Testis (tissue), 2 donors: ENCODE data around the gene ZCCHC14.

Experiments used
- CTCF ChIP-seq, 3 experiments: fragments of 450-650 bp in 2 of 3; fragments of 200-600 bp in 1 of 3; sonication (generic) in 1 of 3; IDR thresholded peaks; one replicate each; pipeline ENCODE4 v1.5.1; 2016 to 2019; ENCODE audit warnings: antibody characterized with exemption in 3 of 3, mild to moderate bottlenecking in 2 of 3, moderate library complexity in 1 of 3
- POLR2A ChIP-seq: fragments of 450-650 bp; IDR thresholded peaks from one replicate; pipeline ENCODE4 v1.6.1; 2017; ENCODE audit warnings: antibody characterized with exemption, mild to moderate bottlenecking, moderate library complexity

- no peak for TF ChIP-seq CTCF (IDR thresholded peaks at IDR 0.05)
- TF ChIP-seq POLR2A: no peak
Observed at GRCh38 chr16:87435372-87436224, 57.2 kb downstream of the ZCCHC14 start.
